Globus pallidus (tissue), 1 donor: ENCODE data around the gene SLC35F3.
"Not testable (repeated sequence)": the region's sequence is repeated elsewhere in the genome, so short reads cannot be mapped to it uniquely, and the experiment has no call there.

Experiments used
- DNase-seq: peaks from one replicate; pipeline ENCODE4 v3.0.0-alpha.2; 2015; ENCODE audit warnings: low spot score

Gene SLC35F3

DNA sequence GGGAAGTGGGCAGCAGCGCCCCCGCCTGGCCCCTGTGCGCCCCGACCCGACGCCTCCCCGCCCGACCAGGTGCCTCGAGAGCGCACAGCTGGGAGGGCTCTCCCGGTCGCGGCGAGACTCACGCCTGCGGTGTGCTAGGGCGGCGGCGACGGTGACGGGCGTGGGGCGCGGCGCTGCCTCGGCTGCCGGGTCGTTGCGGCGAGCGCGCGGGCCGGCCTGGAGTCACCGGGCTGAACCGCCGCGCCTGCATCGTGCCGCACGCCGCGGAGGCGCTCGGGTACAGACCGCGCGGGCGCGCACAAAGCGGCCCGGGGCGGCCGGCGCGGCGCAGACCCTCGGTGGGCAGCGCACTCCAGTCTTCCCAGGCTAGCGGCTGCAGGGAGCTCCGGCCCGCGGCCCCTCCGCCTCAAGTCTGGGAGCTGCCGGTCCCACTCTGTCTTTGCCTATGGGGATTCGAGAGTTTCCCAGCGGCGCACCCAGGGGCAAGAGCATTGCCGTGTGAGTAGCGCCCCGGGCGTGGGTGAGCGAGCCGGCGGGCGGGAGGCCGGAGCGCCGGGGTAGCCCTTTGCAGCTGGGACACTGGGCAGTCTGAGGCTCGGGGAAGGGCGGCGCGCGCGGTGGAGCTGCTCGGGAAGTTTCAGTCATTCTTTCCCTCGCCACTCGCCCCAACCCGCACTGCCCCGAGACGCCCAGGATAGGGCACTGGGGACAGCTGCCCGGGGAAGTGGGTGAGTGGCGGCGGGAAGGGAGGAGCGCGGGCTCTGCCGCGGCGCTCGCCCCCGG, at the start of gene SLC35F3:
SLC35F3 (plus strand) TSS at position 44 of the 783 bp plus-strand sequence.
- DNase-seq, result no peak

DNA sequence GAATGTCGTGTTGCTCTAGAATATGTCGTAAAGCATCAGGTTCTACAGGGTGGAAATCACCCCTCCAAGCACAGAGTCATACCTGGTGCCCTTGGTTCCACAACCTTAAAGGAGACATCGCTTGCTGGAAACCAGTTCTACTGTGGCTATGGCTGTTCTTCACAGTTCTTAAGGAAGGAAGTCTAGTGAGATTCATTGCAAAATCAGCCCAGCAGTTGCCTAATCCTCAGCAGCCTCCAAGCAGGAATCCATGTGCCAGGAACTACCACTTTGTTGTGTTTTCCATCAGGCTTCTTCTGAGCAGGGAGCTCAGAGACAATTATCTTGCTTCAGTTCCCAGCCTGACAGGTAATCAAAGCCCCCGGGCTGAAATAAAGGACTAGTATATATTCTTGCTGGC, 45.0 kb upstream of the SLC35F3 start:
- no peak for DNase-seq

DNA sequence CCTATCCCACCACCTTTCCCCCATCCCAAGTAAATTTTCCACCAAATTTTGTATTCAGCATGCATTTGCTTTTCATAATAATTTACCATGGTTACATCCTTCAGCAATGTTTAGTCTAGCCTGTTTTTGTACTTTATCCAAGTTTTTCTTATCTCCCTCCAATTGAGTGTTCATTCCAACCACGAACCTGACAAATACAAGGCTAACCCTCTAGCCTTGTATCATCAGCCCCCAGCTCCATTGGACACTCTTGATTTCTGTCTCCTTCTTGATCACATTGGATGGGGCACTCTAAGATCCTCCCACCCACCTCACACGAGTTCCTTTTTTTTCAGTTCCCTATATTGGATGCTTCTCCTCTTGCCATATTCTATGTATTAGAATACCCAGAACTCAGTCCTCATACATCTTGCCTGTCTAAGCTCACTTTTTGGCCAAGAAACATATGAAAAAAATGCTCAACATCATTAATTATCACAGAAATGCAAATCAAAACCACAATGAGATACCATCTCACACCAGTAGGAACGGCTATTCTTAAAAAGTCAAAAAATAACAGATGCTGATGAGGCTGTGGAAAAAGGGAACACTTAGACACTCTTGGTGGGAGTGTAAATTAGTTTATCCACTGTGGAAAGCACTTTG, 40.5 kb upstream of the SLC35F3 start:
- no peak for DNase-seq

DNA sequence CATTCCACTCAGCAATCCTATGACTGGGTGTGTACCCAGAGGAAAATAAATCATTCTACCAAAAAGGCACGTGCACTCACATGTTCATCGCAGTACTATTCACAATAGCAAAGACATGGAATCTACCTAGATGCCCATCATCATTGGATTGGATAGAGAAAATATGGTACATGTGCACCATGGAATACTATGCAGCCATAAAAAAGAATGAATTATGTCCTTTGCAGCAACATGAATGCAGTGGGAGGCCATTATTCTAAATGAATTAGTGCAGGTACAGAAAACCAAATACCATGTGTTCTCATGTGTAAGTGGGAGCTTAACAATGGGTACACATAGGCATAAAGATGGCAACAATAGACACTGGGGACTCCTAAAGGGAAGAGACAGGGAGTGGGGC, 39.9 kb upstream of the SLC35F3 start:
- no peak for DNase-seq

DNA sequence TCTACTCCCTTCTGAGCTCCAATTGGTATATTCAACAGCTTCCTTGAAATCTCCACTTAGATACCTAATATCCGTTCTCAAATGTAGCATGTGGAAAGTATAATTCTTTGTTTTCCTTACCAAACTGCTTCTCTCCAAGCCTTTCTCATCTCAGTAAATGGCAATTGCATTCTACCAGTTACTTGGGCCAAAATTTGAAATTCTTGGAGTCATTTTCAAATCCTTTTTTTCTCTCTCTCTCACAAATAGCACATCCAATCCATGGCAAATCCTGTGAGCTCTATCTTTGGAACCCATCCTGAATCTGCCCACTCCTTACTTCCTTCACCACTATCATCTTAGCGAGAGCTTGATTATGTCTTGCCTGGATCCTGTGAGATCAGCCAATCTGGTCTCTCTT, 39.3 kb upstream of the SLC35F3 start:
- DNase-seq, result no peak

DNA sequence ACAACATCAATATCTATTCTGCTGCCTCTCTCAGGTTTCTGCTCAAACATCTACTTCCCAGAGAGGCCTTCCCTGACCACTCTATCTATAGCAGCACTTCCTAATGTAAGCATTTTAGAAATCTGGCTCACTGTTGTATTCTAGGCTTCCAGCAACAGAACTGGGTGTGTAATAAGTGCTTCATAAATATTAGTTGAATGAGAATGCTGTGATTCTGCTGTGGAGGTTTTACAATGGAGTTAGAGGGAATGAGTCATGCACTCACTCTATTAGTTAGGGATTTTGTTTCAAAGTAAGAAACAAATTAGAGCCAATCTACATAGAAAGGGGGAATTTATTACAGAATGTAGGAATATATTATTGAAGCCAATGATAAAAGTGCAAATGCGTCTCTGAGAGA, 38.6 kb upstream of the SLC35F3 start:
- DNase-seq, result no peak

DNA sequence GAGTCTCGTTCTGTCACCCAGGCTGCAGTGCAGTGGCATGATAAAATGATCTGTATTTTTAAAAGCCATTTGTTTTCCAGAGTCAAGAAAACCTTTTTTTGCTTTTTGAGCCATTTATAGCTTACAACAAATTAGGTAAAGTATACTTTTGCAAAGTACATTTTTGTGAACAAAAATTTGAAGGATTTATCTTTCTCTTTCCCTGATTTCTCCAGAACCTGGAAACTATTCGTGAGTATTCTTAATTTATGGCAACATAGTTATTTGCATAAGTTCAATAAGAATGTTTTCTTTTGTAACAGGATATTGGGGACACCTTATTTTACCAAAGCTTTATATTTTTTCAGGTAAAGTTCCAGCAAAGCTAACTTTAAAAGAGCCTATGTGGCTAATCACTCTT, 37.4 kb upstream of the SLC35F3 start:
- DNase-seq, result no peak

DNA sequence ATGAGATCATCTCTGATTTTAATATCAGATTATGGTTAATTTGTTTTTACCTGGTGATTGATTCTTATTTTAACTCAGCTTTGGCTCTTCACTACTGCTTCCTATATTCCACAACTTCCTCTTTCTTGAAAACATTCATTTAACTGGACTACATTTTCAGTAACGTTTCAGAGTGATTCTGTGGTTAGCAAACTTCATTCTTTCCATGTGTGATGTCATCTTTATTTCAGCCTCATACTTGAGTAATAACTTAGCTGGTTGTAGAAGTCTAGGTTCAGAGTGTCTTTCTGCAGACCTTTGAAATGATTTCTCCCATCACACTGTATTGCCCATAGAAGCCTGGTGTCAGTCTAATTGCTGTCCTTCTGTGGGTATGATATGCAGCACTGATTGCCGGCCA, 36.0 kb upstream of the SLC35F3 start:
- DNase-seq, result no peak

DNA sequence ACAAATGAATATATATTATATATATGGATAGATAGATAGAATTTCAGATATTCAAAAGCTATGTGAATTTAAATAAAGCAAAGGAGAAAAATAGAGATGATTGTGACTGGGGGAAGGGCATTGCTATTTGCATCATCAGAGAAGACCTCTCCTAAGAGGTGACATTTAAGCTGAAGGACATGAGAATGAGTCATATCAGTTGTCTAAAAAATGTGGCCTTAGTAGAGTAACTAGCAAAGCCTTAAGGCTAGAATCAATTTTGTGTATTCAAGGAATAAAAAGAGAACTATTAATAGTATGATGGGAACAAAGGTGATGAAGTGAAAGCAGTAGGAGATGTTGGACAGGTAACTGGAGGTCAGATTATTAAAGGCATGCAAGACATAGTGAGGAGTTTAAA, 34.8 kb upstream of the SLC35F3 start:
- DNase-seq, result no peak

DNA sequence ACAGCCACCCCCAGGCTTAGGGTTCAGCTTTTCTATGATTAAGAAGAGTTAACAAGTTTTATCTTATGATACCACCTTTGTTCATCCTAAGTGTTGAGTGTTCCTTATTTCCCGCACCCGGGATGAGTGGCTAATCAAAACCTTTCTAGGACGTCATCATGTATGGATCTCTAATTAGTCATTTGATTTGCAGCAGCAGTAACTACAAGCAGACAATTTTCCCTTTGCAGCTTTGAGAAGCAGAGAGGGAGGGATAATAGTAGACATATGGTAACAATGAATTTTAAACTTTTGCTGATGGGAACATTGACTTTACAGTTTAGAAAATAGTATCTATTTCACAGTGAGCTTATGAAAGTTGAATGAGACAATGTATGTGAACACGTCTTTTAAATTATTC, 30.8 kb upstream of the SLC35F3 start:
- DNase-seq, result no peak

DNA sequence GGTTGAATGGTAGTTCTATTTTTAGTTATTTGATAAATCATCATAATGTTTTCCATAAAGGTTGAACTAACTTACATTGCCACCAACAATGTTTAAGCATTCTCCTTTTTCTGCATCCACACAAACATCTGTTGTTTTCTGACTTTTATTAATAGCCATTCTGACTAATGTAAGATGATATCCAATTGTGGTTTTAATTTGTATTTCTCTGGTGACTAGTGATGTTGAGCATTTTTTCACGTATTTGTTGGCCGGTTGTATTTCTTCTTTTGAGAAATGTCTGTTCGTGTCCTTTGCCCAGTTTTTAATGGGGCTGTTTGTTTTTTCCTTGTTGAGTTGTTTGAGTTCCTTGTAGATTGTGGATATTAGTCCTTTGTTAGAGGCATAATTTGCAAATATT, 24.6 kb upstream of the SLC35F3 start:
- DNase-seq, result no peak

DNA sequence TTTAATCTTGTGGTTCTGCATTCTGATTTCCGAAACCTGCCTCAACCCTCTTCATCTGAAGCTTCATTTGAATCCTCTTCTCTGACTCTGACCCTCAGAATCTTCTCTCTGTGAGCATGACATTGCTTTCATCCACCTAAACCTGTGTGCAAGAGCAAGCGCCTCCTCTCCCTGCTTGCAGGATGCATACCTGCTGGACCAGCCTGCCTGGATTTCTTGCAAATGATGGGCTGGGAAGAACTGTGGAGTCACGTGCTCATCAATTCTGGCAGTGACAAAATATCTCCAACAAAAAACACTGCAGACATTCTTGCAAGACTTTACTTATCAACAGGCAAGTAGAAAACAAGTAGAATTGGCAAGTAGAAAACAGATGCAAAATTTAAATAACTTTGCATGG, 20.8 kb upstream of the SLC35F3 start:
- no peak for DNase-seq

DNA sequence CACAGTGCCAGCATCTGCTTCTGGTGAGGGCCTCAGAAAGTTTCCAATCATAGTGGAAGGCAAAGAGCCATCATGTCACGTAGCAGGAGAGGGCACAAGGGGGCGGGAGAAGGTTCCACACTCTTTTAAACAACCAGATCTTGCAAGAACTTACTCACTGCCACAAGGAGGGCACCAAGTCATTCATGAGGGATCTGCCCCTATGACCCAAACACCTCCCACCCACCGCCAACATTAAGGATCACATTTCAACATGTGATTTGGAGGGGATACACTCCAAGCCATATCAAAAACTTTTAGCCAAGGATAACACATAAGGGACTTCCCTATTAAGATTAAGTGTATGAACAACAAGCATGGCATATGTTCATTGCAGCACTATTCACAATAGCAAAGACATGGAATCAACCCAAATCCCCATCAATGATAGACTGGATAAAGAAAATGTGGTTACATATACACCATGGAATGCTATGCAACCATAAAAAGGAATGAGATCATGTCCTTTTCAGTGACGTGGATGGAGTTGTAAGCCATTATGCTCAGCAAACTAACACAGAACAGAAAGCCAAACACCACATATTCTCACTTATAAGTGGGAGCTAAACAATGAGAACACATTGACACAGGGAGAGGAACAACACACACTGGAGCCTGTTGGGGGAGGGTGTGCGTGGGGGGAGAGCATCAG, 19.9 kb upstream of the SLC35F3 start:
- no peak for DNase-seq

DNA sequence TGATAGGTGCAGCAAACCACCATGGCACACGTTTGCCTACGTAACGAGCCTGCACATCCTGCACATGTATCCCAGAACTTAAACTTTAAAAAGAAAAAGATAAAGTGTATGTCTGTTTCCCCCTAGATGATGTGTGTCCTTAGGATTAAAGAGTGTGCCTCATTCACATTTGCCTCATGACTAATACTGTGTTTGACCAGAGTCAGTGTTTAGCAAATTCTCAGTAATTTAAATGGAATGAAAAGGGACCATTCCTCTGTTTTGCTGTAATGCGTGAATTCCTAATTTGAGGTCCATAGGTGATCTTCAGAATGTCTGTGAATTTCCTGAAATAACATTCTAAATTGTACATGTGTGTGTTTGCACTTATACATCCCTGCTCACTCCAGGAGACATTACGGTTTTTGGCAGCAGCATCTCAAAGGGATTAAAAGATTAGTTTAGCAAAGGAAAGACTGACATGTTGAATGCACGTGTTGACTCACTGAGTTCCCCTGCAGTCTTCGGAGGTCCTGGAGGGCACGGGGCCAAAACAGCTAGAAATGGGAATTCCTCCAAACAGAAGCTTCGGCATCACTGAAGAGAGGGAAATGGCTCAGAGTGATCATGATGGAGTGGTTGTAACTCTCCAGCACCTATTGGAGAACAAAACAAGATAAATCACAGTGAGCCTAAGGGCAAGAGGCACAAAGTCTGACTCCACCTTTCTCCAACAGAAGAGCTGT, 19.1 kb upstream of the SLC35F3 start:
- DNase-seq, result no peak

DNA sequence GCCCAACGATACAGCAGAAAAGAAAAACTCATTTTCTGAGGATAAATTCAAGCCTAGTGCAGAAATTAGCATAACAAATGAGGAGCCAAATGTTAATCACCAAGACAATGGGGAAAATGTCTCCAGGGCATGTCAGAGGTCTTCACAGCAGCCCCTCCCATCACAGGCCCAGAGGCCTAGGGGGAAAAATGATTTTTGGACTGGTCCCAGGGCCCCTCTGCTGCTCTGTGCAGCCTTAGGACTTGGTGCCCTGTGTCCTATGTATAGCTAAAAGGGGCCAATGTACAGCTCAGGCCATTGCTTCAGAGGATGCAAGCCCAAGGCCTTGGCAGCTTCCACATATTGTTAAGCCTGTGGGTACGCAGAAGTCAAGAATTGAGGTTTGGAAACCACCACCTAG, 13.3 kb upstream of the SLC35F3 start:
- DNase-seq, result not testable (repeated sequence)

DNA sequence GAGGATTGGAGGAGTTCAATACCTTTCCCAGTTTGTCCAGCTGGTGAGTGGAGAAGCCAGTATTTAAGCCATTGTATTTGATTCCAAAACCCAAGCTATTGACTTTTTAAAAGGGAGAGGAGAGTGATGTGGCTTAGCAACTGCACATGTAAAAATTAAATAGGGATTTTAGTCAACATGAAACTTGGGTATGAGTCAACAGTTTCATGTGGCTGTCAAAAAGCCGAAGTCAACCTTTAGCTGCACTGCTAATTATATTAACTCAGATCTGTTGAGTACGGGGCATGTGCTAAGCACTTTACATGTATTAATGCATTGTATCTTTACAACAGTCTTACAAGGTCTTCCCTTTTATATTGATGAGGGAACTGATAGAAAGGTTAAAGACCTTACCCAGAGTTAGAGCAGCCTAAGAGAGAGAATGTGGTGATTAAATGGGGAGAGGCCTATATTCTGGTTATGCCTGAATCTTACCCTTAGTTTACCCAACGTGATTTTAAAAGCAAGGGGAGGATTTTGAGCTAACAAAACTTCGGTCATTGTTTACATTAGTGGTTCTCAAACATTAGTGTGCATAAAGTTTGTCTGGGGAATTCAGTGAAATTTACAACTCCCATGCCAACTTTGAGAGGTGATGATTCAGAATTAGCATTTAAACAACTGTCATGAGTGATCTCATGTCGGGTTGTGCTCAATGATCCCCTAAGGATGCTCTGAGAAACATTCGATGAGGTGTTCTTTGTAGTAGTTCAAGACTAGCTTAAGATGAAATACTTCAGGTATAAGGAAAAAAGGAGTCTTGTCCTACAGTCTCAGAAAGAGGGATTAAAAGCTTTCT, 6.9 kb upstream of the SLC35F3 start:
- DNase-seq, result no peak

DNA sequence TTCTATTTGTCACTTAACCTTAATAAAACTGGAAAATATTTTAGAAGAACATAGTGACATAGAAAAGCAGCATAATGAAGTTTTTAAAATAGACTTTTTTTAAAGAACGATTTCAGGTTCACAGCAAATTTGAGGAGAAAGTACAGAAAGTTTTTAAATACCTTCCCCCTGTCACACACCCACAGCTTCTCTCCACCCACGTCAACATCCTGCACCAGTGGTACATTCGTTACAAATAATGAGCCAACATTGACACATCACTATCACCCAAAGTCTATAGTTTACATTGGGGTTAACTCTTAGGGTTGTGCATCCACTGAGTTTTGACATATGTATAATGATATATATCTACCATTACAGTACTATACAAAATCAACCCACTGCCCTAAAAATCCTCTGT, 3.0 kb upstream of the SLC35F3 start:
- no peak for DNase-seq

DNA sequence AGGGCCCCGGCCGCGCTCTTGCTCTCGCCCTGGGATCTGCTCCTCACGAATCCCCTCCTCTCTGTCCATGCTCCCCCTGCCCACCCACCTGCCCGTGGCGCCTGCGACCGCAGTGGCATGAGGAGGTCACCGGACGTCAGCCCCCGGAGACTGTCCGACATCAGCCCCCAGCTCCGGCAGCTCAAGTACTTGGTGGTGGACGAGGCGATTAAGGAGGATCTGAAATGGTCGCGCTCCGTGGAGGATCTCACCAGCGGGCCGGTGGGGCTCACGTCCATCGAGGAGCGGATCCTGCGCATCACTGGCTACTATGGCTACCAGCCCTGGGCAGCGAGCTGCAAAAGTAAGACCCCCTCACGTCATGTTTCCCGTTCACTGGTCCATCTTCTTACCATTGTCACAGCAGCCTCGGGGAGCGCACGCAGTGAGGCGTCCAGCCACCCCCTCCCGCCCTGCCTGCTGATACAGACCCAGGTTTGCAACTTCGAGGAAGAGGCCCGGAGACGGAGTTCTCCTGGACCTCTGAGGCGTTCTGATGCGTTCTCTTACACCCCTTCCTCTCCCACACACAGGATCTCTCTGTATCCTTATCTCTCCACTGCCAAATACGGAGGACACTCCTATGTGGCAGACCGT, 1.1 kb downstream of the SLC35F3 start:
- DNase-seq, result no peak

DNA sequence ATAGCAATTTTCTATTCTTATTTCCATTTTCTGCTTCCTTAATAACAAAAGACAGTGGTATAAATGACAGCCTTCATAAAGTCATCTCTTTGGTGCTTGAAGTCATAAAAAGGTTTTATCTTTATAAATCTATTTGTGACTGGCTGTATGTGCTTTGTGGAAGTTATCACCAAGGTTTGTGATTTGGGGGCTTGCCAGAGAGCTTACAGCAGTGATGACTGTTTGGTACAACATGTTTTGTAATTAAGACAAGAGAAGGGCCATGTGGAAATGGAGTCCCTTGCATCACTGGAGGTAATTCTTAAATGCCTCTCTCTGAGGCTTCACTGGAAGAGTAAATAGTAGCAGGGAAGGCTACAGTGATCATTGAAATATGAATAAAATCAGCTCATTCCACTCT, 2.7 kb downstream of the SLC35F3 start:
- DNase-seq, result no peak

DNA sequence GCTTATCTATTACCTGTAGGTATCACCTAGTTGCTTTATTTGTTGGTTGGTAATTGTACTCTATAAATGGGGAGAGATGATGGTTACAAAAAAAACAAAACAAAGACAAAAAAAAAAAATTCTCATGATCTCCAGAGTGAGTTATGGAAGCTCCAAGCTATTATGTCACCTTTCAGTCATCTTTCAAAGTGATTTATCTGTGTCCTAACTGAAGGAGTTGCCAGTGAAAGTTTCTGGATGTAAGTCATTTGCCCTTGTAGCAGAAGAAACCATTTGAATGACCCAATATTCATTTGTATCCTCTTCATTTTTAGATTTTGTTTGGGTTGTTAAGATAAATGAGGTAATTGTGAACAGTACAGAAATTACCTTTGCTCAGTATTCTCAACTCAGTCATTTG, 3.6 kb downstream of the SLC35F3 start:
- no peak for DNase-seq

DNA sequence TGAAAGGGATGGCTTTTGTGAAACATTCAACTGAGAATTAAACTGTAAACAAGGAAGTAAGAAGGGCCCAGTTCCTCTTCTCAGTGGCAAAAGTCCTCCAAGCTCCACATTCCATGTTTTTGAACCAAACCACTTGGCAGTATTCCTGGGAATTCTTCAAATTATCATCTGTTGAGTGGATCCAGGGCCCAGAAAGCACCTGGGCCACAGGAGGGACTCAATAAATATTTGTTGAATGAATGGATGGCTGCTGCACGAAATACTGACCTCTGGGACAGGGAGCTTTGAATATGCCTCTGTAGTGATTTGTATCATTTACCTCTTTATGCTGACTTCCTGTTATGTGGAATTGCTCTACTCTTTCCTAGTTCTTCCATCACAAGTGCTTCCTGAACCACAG, 4.7 kb downstream of the SLC35F3 start:
- no peak for DNase-seq
